ENCODE data around the gene YPEL2. TPM values are rescaled to one million over a fixed set of nuclear protein-coding genes. Genes with fewer than 3 reads are reported as not detected.
A peak's percentile ranks its signal among the peaks of the same experiment; 100 is the strongest.

The YPEL2 gene
- total RNA-seq, 1 donor from 2014 or later, result 41.1 TPM

DNA sequence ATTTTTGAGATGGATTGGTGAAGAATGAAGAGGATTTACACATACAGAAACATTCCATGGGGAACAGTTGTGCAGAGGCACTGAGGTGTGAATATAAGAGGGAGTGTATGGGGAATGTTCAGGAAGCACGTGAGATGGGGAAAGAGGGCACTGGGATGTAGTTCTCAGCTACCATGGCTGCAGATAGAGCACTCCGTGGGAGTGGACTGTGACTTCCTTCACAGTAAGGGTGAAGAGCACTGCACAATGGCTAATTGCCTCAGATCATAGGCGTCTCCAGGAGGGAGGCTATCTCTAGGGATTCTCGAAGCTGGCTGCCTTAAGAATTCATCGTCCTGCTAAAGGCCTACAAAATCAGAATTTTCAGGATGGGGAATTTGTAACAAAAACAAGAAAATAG lies 7.0 kb downstream of the YPEL2 start:
- Histone ChIP-seq H2AFZ (ENCODE audit: low read depth, low read length) (no peak overlapping the region), H4K20me1 (ENCODE audit: insufficient read depth, low read length) (peaks cover 66% of the 10 kb centered on the region), H3K9ac (ENCODE audit: low read length) (no peak overlapping the region), H3K27ac (ENCODE audit: low read depth, low read length) (no peak overlapping the region), H3K4me1 (ENCODE audit: insufficient read depth, low read length) (no peaks in the 10 kb centered on the region), H3K4me3 (ENCODE audit: insufficient read depth, low read depth, low read length) (no peak overlapping the region), H3K79me2 (ENCODE audit: insufficient read depth, low read length) (peaks cover 8% of the 10 kb centered on the region), H3K36me3 (ENCODE audit: insufficient read depth, low read length) (no peaks in the 10 kb centered on the region), H3K9me3 (ENCODE audit: insufficient read depth, low read depth, low read length) (no peaks in the 10 kb centered on the region), H3K4me2 (ENCODE audit: low read length) (no peak overlapping the region), H3K27me3 (ENCODE audit: insufficient read depth, low read length) (peaks cover 32% of the 10 kb centered on the region)
- TF ChIP-seq CTCF (IDR thresholded peaks at IDR 0.05; ENCODE audit: insufficient read depth, low read depth, low read length), result no peak
- TF ChIP-seq EZH2 (IDR thresholded peaks at IDR 0.05; ENCODE audit: insufficient read depth, low read length), result no peak
- Mint-ChIP-seq H3K27me3 (ENCODE audit: low read depth, unreplicated experiment) (no peaks in the 10 kb centered on the region), H3K27ac (ENCODE audit: unreplicated experiment) (no peak overlapping the region), H3K36me3 (ENCODE audit: low read depth, unreplicated experiment) (peaks cover under 1% of the 10 kb centered on the region), H3K4me1 (ENCODE audit: low read depth, unreplicated experiment) (peaks cover 48% of the 10 kb centered on the region), H3K9me3 (ENCODE audit: unreplicated experiment) (no peaks in the 10 kb centered on the region), H3K4me3 (ENCODE audit: unreplicated experiment) (no peak overlapping the region)
- DNase-seq (ENCODE audit: low read depth) (no peak), FAIRE-seq (no peak)

- Mint-ChIP-seq H3K27ac (ENCODE audit: unreplicated experiment) (no peak overlapping the region), H3K9me3 (ENCODE audit: unreplicated experiment) (peaks cover 2% of the 10 kb centered on the region), H3K4me1 (ENCODE audit: low read depth, unreplicated experiment) (peaks cover 55% of the 10 kb centered on the region), H3K36me3 (ENCODE audit: low read depth, unreplicated experiment) (peaks cover 13% of the 10 kb centered on the region), H3K27me3 (ENCODE audit: low read depth, unreplicated experiment) (no peaks in the 10 kb centered on the region), H3K4me3 (ENCODE audit: unreplicated experiment) (no peak overlapping the region)
- H3K79me2 ChIP-seq (ENCODE audit: insufficient read depth, low read length), result no peaks in the 10 kb centered on the region
- H3K4me2 ChIP-seq (ENCODE audit: low read length), result no peak overlapping the region
- no peaks in the 10 kb centered on the region for H3K36me3 ChIP-seq (ENCODE audit: insufficient read depth, low read length)
- H3K27ac ChIP-seq (ENCODE audit: low read depth, low read length), result no peak overlapping the region
- TF ChIP-seq CTCF (IDR thresholded peaks at IDR 0.05; ENCODE audit: insufficient read depth, low read depth, low read length) (no peak), EZH2 (IDR thresholded peaks at IDR 0.05; ENCODE audit: insufficient read depth, low read length) (no peak)
- no peaks in the 10 kb centered on the region for H3K9me3 ChIP-seq (ENCODE audit: insufficient read depth, low read depth, low read length)
- H3K27me3 ChIP-seq (ENCODE audit: insufficient read depth, low read length), result peaks cover 17% of the 10 kb centered on the region
- no peaks in the 10 kb centered on the region for H3K4me1 ChIP-seq (ENCODE audit: insufficient read depth, low read length)
- H3K9ac ChIP-seq (ENCODE audit: low read length), result no peak overlapping the region
- FAIRE-seq, result no peak
- peaks cover 65% of the 10 kb centered on the region for H4K20me1 ChIP-seq (ENCODE audit: insufficient read depth, low read length)
- no peak overlapping the region for H2AFZ ChIP-seq (ENCODE audit: low read depth, low read length)
- no peak overlapping the region for H3K4me3 ChIP-seq (ENCODE audit: insufficient read depth, low read depth, low read length)
- DNase-seq (ENCODE audit: low read depth), result no peak
Measured at GRCh38 chr17:59341922-59342321, 10.5 kb downstream of the YPEL2 start.

GRCh38 chr17:59342681-59343131 lies 11.3 kb downstream of the YPEL2 start:
- no peaks in the 10 kb centered on the region for H3K27me3 Mint-ChIP-seq (ENCODE audit: low read depth, unreplicated experiment)
- H3K36me3 Mint-ChIP-seq (ENCODE audit: low read depth, unreplicated experiment), result peaks cover 13% of the 10 kb centered on the region
- H3K27ac ChIP-seq (ENCODE audit: low read depth, low read length), result no peak overlapping the region
- no peaks in the 10 kb centered on the region for H3K36me3 ChIP-seq (ENCODE audit: insufficient read depth, low read length)
- peaks cover 17% of the 10 kb centered on the region for H3K27me3 ChIP-seq (ENCODE audit: insufficient read depth, low read length)
- no peak overlapping the region for H3K4me3 Mint-ChIP-seq (ENCODE audit: unreplicated experiment)
- no peak for FAIRE-seq
- H3K4me1 ChIP-seq (ENCODE audit: insufficient read depth, low read length), result no peaks in the 10 kb centered on the region
- H2AFZ ChIP-seq (ENCODE audit: low read depth, low read length), result no peak overlapping the region
- DNase-seq (ENCODE audit: low read depth), result no peak
- H3K9me3 Mint-ChIP-seq (ENCODE audit: unreplicated experiment), result peaks cover 2% of the 10 kb centered on the region
- TF ChIP-seq CTCF (IDR thresholded peaks at IDR 0.05; ENCODE audit: insufficient read depth, low read depth, low read length) (no peak), EZH2 (IDR thresholded peaks at IDR 0.05; ENCODE audit: insufficient read depth, low read length) (no peak)
- no peaks in the 10 kb centered on the region for H3K9me3 ChIP-seq (ENCODE audit: insufficient read depth, low read depth, low read length)
- H3K27ac Mint-ChIP-seq (ENCODE audit: unreplicated experiment), result peak overlapping the region; percentile 5
- H3K4me1 Mint-ChIP-seq (ENCODE audit: low read depth, unreplicated experiment), result peaks cover 56% of the 10 kb centered on the region
- no peak overlapping the region for H3K9ac ChIP-seq (ENCODE audit: low read length)
- no peak overlapping the region for H3K4me3 ChIP-seq (ENCODE audit: insufficient read depth, low read depth, low read length)
- peaks cover 73% of the 10 kb centered on the region for H4K20me1 ChIP-seq (ENCODE audit: insufficient read depth, low read length)
- H3K4me2 ChIP-seq (ENCODE audit: low read length), result no peak overlapping the region
- H3K79me2 ChIP-seq (ENCODE audit: insufficient read depth, low read length), result no peaks in the 10 kb centered on the region

Data from astrocyte (in vitro differentiated cells and primary cell).